Activated CD4-positive, alpha-beta T cell treated with anti-CD3 and anti-CD28 coated beads, Interleukin-2, amount 10 ng/mL, durations not matched to agents 24 days and 14 days (primary cell): ENCODE measurements around the gene CER1. TPM values are rescaled to one million over a fixed set of nuclear protein-coding genes. Genes with fewer than 3 reads are reported as not detected.

ENCODE experiments used
- DNase-seq: peaks from one replicate; pipeline ENCODE4 v3.0.0; 2022
- H3K27ac Mint-ChIP-seq: one replicate; pipeline ENCODE4 v1.8.0; 2022; ENCODE audit warnings: mild to moderate bottlenecking, mixed read lengths
- H3K27me3 Mint-ChIP-seq: one replicate; pipeline ENCODE4 v1.8.0; 2022; ENCODE audit warnings: mixed read lengths
- H3K36me3 Mint-ChIP-seq: one replicate; pipeline ENCODE4 v1.8.0; 2022; ENCODE audit warnings: low read depth, mild to moderate bottlenecking, mixed read lengths
- H3K4me1 Mint-ChIP-seq: one replicate; pipeline ENCODE4 v1.8.0; 2021; ENCODE audit warnings: mixed read lengths
- H3K4me3 Mint-ChIP-seq: one replicate; pipeline ENCODE4 v1.8.0; 2022; ENCODE audit warnings: mild to moderate bottlenecking, moderate library complexity, mixed read lengths
- H3K9me3 Mint-ChIP-seq: one replicate; pipeline ENCODE4 v1.8.0; 2021; ENCODE audit warnings: mixed read lengths
- intact Hi-C: fragments of 100-400 bp; cut with micrococcal nuclease; formaldehyde crosslinking; loops from one replicate; pipeline ENCODE4 v1.15.1; 2023
- total RNA-seq: library from RNA; stranded (reverse); gene quantifications from 2 replicates; pipeline ENCODE4 v1.2.3, GENCODE V29; 2022

CER1 gene
- total RNA-seq: not detected in 2 replicates

GRCh38 chr9:14722391-14723035 is at the start of gene CER1:
CER1 (minus strand) TSS chr9:14722733; CDS start chr9:14722672, 61 bp downstream.
- Mint-ChIP-seq H3K27ac (no peak within 1 kb of the TSS), H3K36me3 (no peaks in the 10 kb centered on the region), H3K4me1 (no peaks in the 10 kb centered on the region), H3K4me3 (no peak within 1 kb of the TSS), H3K27me3 (peaks cover 7% of the 10 kb centered on the region), H3K9me3 (no peaks in the 10 kb centered on the region)
- intact Hi-C loops: no loop called here
- no peak for DNase-seq

DNA sequence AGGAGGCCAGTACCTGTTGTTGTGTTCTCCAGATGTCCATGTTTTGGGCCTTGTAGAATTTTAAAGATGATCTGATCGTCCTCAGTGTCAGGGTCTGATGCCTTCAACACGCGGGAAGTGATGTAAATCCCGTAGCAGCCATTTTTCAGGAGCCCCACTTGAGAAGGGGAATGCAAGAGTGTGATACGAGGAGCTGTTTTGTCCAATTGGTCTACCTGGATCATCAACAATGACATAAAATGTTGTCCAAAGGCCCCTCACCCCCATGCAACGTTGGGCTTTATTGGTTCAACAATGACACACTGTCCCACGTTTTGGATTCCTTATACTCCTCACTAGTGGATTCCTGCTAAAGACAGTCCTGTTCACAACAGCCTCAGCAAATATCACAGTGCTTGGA is 48.1 kb upstream of the CER1 start:
- Mint-ChIP-seq H3K27me3 (peaks cover 17% of the 10 kb centered on the region), H3K9me3 (no peaks in the 10 kb centered on the region), H3K4me3 (no peak overlapping the region), H3K4me1 (no peaks in the 10 kb centered on the region), H3K36me3 (no peaks in the 10 kb centered on the region), H3K27ac (no peak overlapping the region)
- intact Hi-C loops: no loop called here
- no peak for DNase-seq

DNA sequence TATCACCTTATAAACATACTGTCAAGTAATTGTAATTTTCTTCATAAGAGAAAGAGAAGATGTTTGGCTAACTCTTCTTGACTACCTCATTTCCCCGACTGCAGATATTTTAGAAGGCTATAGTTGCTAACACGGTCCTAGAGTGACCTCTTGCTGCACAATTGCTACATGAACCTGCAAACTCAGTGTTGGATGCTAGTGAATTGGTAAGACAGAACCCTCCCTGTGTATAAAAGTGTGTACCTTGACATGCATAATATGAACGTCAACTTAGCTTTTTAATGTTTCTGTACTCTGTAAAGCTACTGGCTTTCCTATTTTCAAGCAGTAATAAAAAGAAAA is 46.7 kb upstream of the CER1 start:
- Mint-ChIP-seq H3K36me3 (no peaks in the 10 kb centered on the region), H3K27ac (no peak overlapping the region), H3K9me3 (no peaks in the 10 kb centered on the region), H3K4me1 (no peaks in the 10 kb centered on the region), H3K27me3 (peaks cover 17% of the 10 kb centered on the region), H3K4me3 (no peak overlapping the region)
- intact Hi-C loops: loop anchor here (5.0 to 10.0 kb wide), 2 partner anchors 304 to 1342 kb away; no protein-coding TSS in a partner anchor
- no peak for DNase-seq

DNA sequence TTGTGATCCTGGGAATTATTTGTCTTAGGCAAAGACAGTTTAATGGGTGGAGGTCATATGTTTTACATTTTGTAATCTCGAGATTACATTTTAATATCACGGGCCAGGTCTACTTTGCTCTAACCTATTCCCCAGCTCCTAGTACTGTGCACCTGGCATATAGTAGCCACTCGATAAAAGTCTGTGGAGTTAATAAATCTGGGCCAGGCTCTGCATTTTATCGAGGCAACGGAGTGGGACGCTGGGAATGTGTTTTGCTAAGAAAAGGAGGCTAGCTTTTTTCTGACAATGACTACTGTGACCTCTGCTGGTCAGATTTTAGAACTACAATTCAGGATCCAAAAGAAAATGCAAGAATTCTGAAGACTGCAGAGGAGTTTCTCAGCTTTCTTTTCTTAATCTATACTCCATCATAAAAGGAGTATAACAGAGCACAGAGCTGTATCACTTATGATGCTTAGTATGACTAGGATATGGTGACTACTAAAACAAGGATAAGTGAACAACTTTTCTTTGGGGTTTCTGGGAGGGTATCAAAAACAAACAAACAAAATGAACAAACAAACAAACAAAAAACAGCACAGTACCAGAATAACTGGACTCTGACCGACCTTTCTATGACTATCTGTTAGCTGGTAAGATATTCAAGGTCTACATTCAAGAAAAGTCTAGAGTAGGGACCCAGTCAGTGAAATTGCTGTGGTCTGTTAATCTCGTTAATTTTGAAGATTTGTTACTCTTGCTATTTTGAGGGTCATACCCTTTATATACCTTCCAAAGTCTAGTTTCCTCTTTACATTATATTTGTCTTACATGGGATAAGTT is 46.1 kb upstream of the CER1 start:
- no peak overlapping the region for H3K4me3 Mint-ChIP-seq
- intact Hi-C loops: loop anchor here (1.0 to 10.0 kb wide), 3 partner anchors 152 to 1341 kb away; no protein-coding TSS in a partner anchor
- DNase-seq: peak; percentile 69
- no peaks in the 10 kb centered on the region for H3K4me1 Mint-ChIP-seq
- no peaks in the 10 kb centered on the region for H3K36me3 Mint-ChIP-seq
- no peak overlapping the region for H3K27ac Mint-ChIP-seq
- no peaks in the 10 kb centered on the region for H3K9me3 Mint-ChIP-seq
- peaks cover 17% of the 10 kb centered on the region for H3K27me3 Mint-ChIP-seq

- Mint-ChIP-seq H3K27me3 (peaks cover 14% of the 10 kb centered on the region), H3K36me3 (no peaks in the 10 kb centered on the region), H3K4me1 (no peaks in the 10 kb centered on the region), H3K4me3 (no peak overlapping the region), H3K27ac (no peak overlapping the region), H3K9me3 (no peaks in the 10 kb centered on the region)
- DNase-seq: no peak
- intact Hi-C loops: loop anchor here (5.0 to 10.0 kb wide), 2 partner anchors 301 to 1339 kb away; no protein-coding TSS in a partner anchor
Observed at GRCh38 chr9:14766299-14766698, 43.8 kb upstream of the CER1 start.

- intact Hi-C loops: loop anchor here (10.0 kb wide), 1 partner anchor 297 kb away; no protein-coding TSS in a partner anchor
- no peaks in the 10 kb centered on the region for H3K36me3 Mint-ChIP-seq
- no peaks in the 10 kb centered on the region for H3K27me3 Mint-ChIP-seq
- no peaks in the 10 kb centered on the region for H3K4me1 Mint-ChIP-seq
- no peaks in the 10 kb centered on the region for H3K9me3 Mint-ChIP-seq
- no peak overlapping the region for H3K4me3 Mint-ChIP-seq
- no peak overlapping the region for H3K27ac Mint-ChIP-seq
- DNase-seq: no peak
Observed at GRCh38 chr9:14761584-14761983, 39.1 kb upstream of the CER1 start.

- no peak for DNase-seq
- Mint-ChIP-seq H3K36me3 (no peaks in the 10 kb centered on the region), H3K27me3 (no peaks in the 10 kb centered on the region), H3K4me1 (no peaks in the 10 kb centered on the region), H3K9me3 (no peaks in the 10 kb centered on the region), H3K4me3 (no peak overlapping the region), H3K27ac (no peak overlapping the region)
- intact Hi-C loops: loop anchor here (10.0 kb wide), 1 partner anchor 295 kb away; no protein-coding TSS in a partner anchor
Observed at GRCh38 chr9:14760060-14760459, 37.5 kb upstream of the CER1 start.

DNA sequence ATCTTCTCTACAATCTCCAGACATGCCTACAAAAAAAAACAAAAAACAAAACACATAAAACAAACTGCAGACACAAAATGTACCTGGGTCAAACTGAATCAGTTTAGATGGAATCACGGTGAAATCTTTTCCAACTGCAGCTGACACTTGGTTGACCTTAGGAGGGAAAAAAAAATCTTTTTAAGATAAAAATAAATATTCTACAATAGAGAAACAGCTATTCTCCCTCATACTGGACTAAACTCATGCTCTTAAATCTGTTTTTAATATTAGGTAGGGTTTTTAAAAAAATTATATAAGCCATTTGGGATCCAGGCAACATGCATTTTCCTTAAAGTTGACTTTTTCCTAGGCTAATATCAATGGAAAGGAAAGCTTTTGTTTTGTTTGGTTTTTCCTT is 33.8 kb upstream of the CER1 start:
- H3K36me3 Mint-ChIP-seq: no peaks in the 10 kb centered on the region
- no peaks in the 10 kb centered on the region for H3K4me1 Mint-ChIP-seq
- peaks cover 5% of the 10 kb centered on the region for H3K27me3 Mint-ChIP-seq
- no peak overlapping the region for H3K4me3 Mint-ChIP-seq
- no peak overlapping the region for H3K27ac Mint-ChIP-seq
- intact Hi-C loops: no loop called here
- H3K9me3 Mint-ChIP-seq: no peaks in the 10 kb centered on the region
- DNase-seq: no peak

DNA sequence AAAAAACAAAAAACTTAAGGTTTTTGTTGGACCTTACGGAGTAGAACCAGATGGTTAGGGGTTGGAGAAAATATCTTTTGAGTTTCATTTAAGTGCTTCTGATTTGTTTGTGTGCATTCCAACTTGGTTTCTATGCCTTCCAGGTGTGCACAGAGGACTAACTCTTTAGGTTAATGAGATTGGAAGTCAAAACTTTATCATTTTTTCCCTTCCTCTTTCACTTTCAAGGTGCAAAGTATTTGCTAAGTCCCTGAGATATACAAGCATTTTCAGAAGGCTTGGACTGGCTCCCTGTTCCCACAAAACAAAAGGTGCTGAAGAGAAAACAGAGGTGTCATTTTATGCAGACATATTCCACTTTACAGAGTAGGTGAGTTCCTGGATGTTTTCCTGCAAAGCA is 30.3 kb upstream of the CER1 start:
- H3K4me3 Mint-ChIP-seq: no peak overlapping the region
- no peaks in the 10 kb centered on the region for H3K9me3 Mint-ChIP-seq
- H3K27ac Mint-ChIP-seq: no peak overlapping the region
- no peaks in the 10 kb centered on the region for H3K4me1 Mint-ChIP-seq
- no peaks in the 10 kb centered on the region for H3K36me3 Mint-ChIP-seq
- peaks cover 28% of the 10 kb centered on the region for H3K27me3 Mint-ChIP-seq
- DNase-seq: no peak
- intact Hi-C loops: no loop called here

DNA sequence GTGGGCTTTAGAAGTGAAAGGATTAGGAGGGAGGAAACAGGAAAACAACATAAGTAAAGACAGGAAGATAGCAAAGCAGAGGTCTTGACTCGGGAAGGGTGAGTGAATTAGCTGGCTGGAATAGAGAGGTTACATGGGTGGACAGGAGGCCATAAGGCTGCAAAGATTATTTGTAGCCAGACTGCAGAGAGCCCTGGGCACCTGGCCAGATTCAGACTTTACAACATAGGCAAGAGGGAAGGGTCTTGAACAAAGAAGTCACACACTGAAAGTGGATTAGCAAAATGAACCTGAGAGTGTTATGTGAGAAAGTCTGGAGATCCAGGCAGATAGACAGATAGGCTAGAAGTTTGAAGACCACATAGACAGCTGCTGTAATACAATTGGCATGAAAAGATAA is 29.7 kb upstream of the CER1 start:
- DNase-seq: no peak
- H3K4me3 Mint-ChIP-seq: no peak overlapping the region
- H3K9me3 Mint-ChIP-seq: no peaks in the 10 kb centered on the region
- intact Hi-C loops: no loop called here
- peaks cover 28% of the 10 kb centered on the region for H3K27me3 Mint-ChIP-seq
- no peaks in the 10 kb centered on the region for H3K36me3 Mint-ChIP-seq
- H3K27ac Mint-ChIP-seq: no peak overlapping the region
- no peaks in the 10 kb centered on the region for H3K4me1 Mint-ChIP-seq

- peaks cover 28% of the 10 kb centered on the region for H3K27me3 Mint-ChIP-seq
Observed at GRCh38 chr9:14750821-14751220, 28.3 kb upstream of the CER1 start.

GRCh38 chr9:14749741-14750211 is 27.2 kb upstream of the CER1 start:
- no peak overlapping the region for H3K27ac Mint-ChIP-seq
- H3K4me1 Mint-ChIP-seq: no peaks in the 10 kb centered on the region
- intact Hi-C loops: no loop called here
- H3K27me3 Mint-ChIP-seq: peaks cover 28% of the 10 kb centered on the region
- H3K36me3 Mint-ChIP-seq: no peaks in the 10 kb centered on the region
- H3K9me3 Mint-ChIP-seq: no peaks in the 10 kb centered on the region
- H3K4me3 Mint-ChIP-seq: no peak overlapping the region
- no peak for DNase-seq

More at GRCh38 chr9:14750821-14751220, 28.3 kb upstream of the CER1 start:
- no peak for DNase-seq
- Mint-ChIP-seq H3K27ac (no peak overlapping the region), H3K9me3 (no peaks in the 10 kb centered on the region), H3K4me1 (no peaks in the 10 kb centered on the region), H3K36me3 (no peaks in the 10 kb centered on the region), H3K4me3 (no peak overlapping the region)
- intact Hi-C loops: no loop called here

- no peak overlapping the region for H3K27ac Mint-ChIP-seq
- intact Hi-C loops: no loop called here
- no peaks in the 10 kb centered on the region for H3K9me3 Mint-ChIP-seq
- no peaks in the 10 kb centered on the region for H3K4me1 Mint-ChIP-seq
- H3K4me3 Mint-ChIP-seq: no peak overlapping the region
- H3K27me3 Mint-ChIP-seq: peaks cover 26% of the 10 kb centered on the region
- H3K36me3 Mint-ChIP-seq: no peaks in the 10 kb centered on the region
- no peak for DNase-seq
Observed at GRCh38 chr9:14748373-14748772, 25.8 kb upstream of the CER1 start.

DNA sequence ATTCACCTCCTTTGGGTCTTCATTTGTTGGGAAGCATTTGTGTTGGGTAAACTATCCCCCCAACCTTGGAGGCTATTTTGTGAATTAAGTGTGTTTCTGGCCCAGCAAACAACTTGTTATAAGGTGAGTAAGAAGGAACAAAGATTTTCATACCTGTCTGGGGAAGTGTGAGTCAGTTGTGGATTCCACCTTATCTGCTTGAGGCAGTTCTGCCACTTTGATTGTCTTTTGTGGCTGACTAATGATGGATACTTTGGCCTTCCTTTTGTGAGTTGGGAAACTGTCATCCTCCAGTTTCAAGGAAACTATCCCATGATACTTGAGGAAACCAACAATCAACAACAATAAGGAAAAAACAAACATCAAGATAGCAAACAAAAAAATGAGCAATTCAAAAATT is 24.6 kb upstream of the CER1 start:
- H3K9me3 Mint-ChIP-seq: no peaks in the 10 kb centered on the region
- no peak overlapping the region for H3K27ac Mint-ChIP-seq
- intact Hi-C loops: no loop called here
- no peak overlapping the region for H3K4me3 Mint-ChIP-seq
- H3K27me3 Mint-ChIP-seq: peaks cover 24% of the 10 kb centered on the region
- H3K36me3 Mint-ChIP-seq: no peaks in the 10 kb centered on the region
- no peaks in the 10 kb centered on the region for H3K4me1 Mint-ChIP-seq
- DNase-seq: no peak
